NT2/D1 (cell line): ENCODE data around the gene PWWP2B.

Source experiments
- DNase-seq: peaks from one replicate; pipeline ENCODE4 v3.0.0-alpha.2; 2011; ENCODE audit warnings: low read depth, low spot score
- H3K27me3 ChIP-seq: 2 replicates; pipeline ENCODE4 v1.6.0; 2011; ENCODE audit warnings: mild to moderate bottlenecking; ENCODE audit not compliant: insufficient read length, insufficient read depth
- H3K36me3 ChIP-seq: 2 replicates; pipeline ENCODE4 v1.6.1; 2011; ENCODE audit warnings: mild to moderate bottlenecking, low read length, mixed read lengths; ENCODE audit not compliant: insufficient read depth, insufficient read length
- H3K4me1 ChIP-seq: 2 replicates; pipeline ENCODE4 v1.5.1; 2011; ENCODE audit not compliant: insufficient read depth, insufficient read length
- H3K4me3 ChIP-seq: 2 replicates; pipeline ENCODE4 v1.5.1; 2011; ENCODE audit warnings: low read depth; ENCODE audit not compliant: insufficient read length
- H3K9ac ChIP-seq: 2 replicates; pipeline ENCODE4 v1.6.0; 2011; ENCODE audit warnings: low read depth; ENCODE audit not compliant: insufficient read length
- H3K9me3 ChIP-seq: 2 replicates; pipeline ENCODE4 v1.5.1; 2011; ENCODE audit warnings: mild to moderate bottlenecking, low read length; ENCODE audit not compliant: insufficient read depth
- SUZ12 ChIP-seq: IDR thresholded peaks from 2 replicates; pipeline ENCODE4 v1.6.1; 2011; ENCODE audit not compliant: insufficient read length, insufficient read depth; ENCODE audit errors: extremely low read depth
- YY1 ChIP-seq: IDR thresholded peaks from 2 replicates; pipeline ENCODE4 v1.6.1; 2011; ENCODE audit not compliant: insufficient read length, insufficient read depth
- ZNF274 ChIP-seq: IDR thresholded peaks from 2 replicates; pipeline ENCODE4 v1.6.1; 2011; ENCODE audit warnings: mild to moderate bottlenecking, low read depth, low read length

The PWWP2B gene

DNA sequence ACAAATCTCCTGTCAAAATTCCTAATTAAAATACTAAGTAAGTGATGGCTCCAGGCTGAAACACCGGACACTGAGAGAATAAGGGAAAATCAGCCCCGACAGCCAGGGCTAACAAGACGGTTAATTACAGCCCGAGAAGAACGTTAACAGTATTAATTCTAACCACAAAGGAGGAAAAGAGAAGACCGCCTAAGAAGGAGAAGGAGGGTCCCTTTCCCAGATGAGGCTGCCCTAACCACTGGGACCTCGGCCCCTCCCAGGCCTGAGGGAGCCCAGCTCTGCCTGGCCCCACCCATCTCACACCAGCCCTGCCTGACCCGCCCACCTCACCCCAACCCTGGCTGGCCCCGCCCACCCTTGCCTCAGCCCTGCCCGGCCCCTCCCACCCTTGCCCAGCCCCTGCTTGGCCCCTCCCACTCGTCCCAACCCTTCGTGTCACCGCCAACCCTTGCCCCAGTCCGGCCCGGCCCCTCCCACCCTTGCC is 51.3 kb downstream of the PWWP2B start:
- Histone ChIP-seq H3K36me3 (no peaks in the 10 kb centered on the region), H3K4me1 (peaks cover 32% of the 10 kb centered on the region), H3K27me3 (no peaks in the 10 kb centered on the region), H3K4me3 (no peak overlapping the region), H3K9me3 (no peaks in the 10 kb centered on the region), H3K9ac (peak overlapping the region; percentile 64)
- TF ChIP-seq YY1 (no peak), SUZ12 (no peak), ZNF274 (no peak)
- no peak for DNase-seq

DNA sequence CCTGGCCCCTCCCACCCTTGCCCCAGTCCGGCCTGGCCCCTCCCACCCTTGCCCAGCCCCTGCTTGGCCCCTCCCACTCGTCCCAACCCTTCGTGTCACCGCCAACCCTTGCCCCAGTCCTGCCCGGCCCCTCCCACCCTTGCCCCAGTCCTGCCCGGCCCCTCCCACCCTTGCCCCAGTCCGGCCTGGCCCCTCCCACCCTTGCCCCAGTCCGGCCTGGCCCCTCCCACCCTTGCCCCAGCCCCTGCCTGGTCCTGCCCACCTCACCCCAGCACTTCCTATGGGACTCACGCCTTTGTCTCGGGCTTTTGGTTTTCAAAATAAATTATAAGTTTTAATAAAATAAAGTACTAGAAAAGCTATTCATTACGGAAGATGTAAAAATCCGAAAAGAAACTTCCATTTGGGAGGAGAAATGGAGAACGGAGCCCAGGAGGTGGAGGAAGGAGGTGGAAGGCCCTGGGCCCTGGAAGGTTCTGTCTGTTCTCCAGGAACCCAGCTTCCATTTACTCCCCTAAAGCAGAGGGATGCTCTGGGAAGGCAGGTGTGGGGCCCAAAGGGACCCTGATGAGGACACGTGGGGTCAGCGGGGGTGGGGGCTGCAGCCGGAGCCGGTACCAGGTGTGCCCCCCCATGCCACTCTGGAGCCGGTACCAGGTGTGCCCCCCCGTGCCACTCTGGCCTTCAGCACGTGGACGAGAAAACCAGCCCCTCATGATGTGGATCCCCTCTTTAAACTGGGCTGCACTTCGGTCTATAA is 52.2 kb downstream of the PWWP2B start:
- Histone ChIP-seq H3K4me1 (peaks cover 32% of the 10 kb centered on the region), H3K9ac (no peak overlapping the region), H3K27me3 (peaks cover 4% of the 10 kb centered on the region), H3K4me3 (no peak overlapping the region), H3K36me3 (no peaks in the 10 kb centered on the region), H3K9me3 (no peaks in the 10 kb centered on the region)
- no peak for DNase-seq
- TF ChIP-seq ZNF274 (no peak), SUZ12 (no peak), YY1 (no peak)

DNA sequence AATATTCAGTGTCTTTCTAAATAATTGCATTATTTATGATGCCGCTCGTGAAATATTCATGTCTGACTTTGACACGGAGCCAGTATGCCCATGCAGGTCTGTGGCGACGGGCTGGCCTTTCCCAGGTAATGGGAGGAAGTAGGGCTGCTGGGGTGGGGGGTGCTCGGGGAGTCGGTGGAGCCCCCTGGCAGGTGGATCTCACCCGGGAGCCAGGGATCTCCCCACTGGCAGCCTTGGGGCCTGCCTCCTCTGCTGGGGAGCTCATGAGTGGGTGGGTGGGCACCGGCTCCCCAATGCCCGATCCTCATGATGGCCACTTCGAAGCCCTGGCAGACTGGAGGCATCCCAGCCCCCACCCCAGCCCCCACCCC is 52.8 kb downstream of the PWWP2B start:
- Histone ChIP-seq H3K36me3 (no peaks in the 10 kb centered on the region), H3K9me3 (no peaks in the 10 kb centered on the region), H3K27me3 (peaks cover 9% of the 10 kb centered on the region), H3K4me1 (peaks cover 32% of the 10 kb centered on the region), H3K4me3 (no peak overlapping the region), H3K9ac (no peak overlapping the region)
- TF ChIP-seq YY1 = no peak
- no peak for TF ChIP-seq SUZ12
- no peak for TF ChIP-seq ZNF274
- no peak for DNase-seq

DNA sequence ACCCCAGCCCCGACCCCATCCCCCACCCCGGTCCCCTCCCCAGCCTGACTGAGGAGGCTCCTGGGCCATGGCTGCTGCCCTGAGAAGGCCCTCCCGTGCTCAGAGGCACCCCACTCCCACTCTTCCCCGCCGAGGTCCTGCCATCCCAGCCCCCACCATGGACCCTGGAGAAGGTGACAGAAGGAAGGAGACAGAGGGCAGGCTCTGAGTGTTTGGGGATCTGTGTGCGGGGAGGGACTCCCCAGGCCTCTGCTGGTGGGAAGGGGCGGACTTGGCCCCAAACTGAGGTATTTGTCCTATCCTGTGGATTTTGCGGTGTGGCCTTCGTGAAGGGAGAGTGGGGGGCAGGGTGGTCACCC is 53.4 kb downstream of the PWWP2B start:
- Histone ChIP-seq H3K27me3 (peaks cover 9% of the 10 kb centered on the region), H3K4me1 (peaks cover 31% of the 10 kb centered on the region), H3K9me3 (no peaks in the 10 kb centered on the region), H3K9ac (no peak overlapping the region), H3K4me3 (no peak overlapping the region), H3K36me3 (no peaks in the 10 kb centered on the region)
- no peak for DNase-seq
- TF ChIP-seq SUZ12 (no peak), ZNF274 (no peak), YY1 (no peak)

DNA sequence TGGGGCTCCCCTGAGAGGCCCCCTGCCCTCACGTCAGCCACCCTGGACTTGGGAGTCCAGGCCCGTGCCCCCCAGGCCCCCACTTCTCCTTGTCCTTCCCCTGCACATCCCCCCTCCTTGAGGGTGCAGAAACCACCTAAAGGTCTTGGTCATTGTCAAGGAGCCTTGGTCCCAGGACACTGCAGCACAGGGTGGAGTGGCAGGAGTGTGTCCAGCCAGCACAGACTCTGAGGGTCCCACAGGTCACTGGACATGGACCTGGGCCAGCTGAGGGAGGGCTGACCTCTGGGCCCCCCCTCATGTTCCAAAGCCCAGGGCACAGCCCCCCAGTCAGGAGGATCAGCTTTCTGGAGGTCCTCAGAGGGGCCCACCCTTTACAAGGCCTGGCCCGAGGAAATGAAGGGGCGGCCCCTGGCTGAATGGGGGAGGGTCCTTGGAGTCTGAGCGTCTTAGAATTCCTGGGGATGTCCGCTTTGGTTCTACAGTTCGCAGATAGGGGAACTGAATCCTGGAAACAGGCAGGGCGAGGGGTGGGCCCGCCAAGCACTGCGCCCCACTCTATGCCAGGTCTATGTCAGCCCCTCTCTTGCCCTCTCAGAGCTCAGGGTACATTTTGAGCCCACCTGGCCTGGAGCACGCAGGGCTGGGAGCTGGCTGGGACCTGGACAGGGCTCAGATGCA is 54.0 kb downstream of the PWWP2B start:
- H3K4me1 ChIP-seq = peaks cover 26% of the 10 kb centered on the region
- no peak for DNase-seq
- TF ChIP-seq ZNF274 = no peak
- TF ChIP-seq SUZ12 = no peak
- TF ChIP-seq YY1 = no peak
- H3K36me3 ChIP-seq = no peaks in the 10 kb centered on the region
- H3K27me3 ChIP-seq = peaks cover 9% of the 10 kb centered on the region
- H3K4me3 ChIP-seq = no peak overlapping the region
- H3K9me3 ChIP-seq = no peaks in the 10 kb centered on the region
- no peak overlapping the region for H3K9ac ChIP-seq

DNA sequence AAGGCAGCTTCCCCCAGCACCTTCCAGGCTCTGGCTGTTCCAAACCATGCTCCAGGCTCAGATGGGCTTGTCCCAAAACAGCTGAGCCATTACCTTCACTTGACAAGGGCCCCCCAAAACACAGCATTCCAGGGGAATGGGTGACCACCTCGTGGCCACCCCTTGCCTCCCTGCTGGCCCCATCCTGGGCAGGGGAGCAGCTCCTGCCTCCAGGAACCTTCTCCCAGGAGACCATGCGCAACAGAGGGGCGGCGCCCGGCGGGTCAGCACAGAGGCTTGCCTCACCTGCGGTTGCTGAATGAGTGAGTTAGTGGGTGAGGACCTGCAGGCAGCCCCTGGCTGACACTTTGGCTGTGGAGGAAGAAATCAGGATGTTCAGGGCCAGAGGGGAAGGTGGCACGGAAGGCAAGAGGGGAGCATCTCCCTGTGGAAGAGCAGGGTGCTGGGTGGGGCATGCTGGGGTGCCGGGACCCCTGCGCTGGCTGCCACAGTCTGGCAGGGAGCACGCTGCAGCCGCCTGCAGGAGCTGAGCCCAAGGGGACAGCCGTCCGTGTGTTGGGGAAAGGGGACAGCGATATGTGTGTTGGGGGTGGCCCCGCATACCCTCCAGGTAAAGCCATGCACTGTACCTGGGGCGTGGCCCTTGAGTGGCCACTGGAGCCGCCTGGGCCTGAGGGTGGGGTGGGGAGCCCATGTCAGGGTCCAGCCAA is 54.7 kb downstream of the PWWP2B start:
- H3K27me3 ChIP-seq = peaks cover 9% of the 10 kb centered on the region
- DNase-seq = no peak
- no peaks in the 10 kb centered on the region for H3K36me3 ChIP-seq
- peaks cover 21% of the 10 kb centered on the region for H3K4me1 ChIP-seq
- H3K9ac ChIP-seq = no peak overlapping the region
- no peaks in the 10 kb centered on the region for H3K9me3 ChIP-seq
- TF ChIP-seq SUZ12 = no peak
- TF ChIP-seq ZNF274 = no peak
- no peak for TF ChIP-seq YY1
- no peak overlapping the region for H3K4me3 ChIP-seq

DNA sequence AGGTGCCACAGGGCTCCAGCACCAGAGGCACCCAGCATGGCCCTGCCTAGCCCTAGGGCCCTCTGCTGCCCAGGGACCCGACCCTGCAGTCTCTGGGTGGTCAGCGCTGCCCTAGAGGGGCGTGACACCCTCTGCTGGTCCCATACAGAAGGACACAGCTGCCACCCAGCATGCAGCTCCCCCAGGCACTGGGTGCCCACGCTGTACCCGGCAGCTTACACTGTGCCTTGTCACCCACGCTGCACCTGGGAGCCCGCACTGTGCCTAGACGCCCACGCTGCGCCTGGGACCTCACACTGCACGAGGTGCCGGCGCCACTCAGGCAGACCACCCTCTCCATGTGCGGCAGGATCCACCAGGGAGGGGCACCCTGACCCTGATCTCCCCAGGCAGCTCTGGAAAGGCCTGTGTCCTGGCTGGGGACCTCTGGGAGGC is 55.2 kb downstream of the PWWP2B start:
- Histone ChIP-seq H3K4me3 (no peak overlapping the region), H3K9me3 (no peaks in the 10 kb centered on the region), H3K9ac (no peak overlapping the region), H3K4me1 (peaks cover 18% of the 10 kb centered on the region), H3K36me3 (no peaks in the 10 kb centered on the region), H3K27me3 (peaks cover 14% of the 10 kb centered on the region)
- TF ChIP-seq SUZ12 = no peak
- TF ChIP-seq ZNF274 = no peak
- TF ChIP-seq YY1 = no peak
- no peak for DNase-seq
